Epidermal melanocyte (primary cell): ENCODE data around the gene CDKN1A.
"Not testable (repeated sequence)": the region's sequence is repeated elsewhere in the genome, so short reads cannot be mapped to it uniquely, and the experiment has no call there.

Experiments
- DNase-seq: peaks from one replicate; pipeline ENCODE4 v3.0.0; 2011; ENCODE audit warnings: low spot score; ENCODE audit not compliant: insufficient read length

CDKN1A gene

DNA sequence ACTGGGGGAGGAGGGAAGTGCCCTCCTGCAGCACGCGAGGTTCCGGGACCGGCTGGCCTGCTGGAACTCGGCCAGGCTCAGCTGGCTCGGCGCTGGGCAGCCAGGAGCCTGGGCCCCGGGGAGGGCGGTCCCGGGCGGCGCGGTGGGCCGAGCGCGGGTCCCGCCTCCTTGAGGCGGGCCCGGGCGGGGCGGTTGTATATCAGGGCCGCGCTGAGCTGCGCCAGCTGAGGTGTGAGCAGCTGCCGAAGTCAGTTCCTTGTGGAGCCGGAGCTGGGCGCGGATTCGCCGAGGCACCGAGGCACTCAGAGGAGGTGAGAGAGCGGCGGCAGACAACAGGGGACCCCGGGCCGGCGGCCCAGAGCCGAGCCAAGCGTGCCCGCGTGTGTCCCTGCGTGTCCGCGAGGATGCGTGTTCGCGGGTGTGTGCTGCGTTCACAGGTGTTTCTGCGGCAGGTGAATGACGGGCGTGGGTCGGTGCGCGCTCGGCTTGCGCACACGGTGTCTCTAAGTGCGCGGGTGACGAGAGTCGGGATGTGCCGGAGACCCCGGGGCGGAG lies at the start of gene CDKN1A:
TSS of gene CDKN1A (plus strand) at position 227 of the 555 bp plus-strand sequence. CDS start 5,388 bp downstream, outside the sequence.
- DNase-seq: peak; percentile 59

DNA sequence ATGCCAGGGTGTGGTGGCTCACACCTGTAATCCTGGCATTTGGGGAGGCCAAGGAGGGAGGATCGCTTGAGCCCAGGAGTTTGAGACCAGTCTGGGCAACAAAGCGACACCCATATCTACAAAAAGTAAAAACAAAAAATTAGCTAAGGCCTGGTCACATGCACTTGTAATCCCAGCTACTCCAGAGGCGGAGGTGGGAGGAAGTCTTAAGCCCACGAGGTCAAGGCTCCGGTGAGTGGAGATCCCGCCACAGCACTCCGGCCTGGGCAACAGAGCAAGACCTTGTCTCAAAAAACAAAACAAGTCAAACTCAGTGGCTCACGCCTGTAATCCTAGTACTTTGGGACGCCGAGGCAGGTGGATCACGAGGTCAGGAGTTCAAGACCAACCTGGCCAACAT lies 48.7 kb upstream of the CDKN1A start:
- no peak for DNase-seq

DNA sequence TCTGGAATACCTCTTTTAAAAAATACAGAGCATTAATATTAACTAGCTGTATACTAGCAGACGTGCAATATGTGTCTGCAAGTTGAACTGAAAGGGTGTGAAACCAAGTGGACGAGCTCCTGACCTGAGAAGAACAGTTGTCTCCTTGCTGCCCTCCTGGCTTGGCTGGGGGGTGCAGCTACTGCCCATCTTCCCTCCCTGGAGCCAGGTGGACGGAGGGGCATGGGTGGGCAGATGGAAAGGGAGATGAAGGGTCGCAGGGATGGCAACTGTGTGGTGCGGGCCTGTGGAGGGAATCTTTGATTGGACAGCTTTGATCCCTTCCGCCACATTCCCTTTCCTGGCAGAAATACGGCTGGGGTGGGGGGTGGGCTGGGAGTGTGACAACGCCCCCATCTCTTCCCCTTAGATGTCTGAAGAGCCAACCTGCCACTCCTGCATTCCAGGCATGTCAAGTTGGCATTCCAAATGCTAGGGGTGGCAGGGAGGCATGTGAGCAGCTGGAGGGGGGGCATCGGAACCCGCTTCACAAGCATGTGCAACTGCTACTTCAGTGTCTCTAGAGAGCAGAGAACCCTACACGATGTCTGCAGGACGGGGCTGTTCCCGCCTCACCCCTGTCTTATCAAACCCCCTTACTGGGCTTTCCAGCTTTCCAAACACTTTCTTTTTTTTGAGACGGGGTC lies 47.0 kb upstream of the CDKN1A start:
- DNase-seq: no peak

DNA sequence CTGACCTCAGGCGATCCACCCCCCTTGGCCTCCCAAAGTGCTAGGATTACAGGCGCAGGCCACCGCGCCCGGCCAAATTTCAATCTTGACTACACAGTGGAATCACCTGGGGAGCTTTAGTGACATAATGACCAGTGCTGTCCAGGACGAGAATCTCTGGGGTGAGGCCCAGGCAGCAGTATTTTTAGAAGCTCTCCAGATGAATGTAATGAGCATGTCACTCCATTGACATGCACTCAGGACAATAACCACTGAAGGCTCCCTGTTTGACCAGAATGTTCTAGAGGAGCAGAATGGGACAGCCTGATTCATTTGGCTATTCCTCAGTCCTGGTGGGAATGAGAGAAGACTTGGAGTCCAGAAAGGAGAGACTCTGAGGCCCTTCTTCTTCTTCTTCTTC lies 45.1 kb upstream of the CDKN1A start:
- DNase-seq: no peak

DNA sequence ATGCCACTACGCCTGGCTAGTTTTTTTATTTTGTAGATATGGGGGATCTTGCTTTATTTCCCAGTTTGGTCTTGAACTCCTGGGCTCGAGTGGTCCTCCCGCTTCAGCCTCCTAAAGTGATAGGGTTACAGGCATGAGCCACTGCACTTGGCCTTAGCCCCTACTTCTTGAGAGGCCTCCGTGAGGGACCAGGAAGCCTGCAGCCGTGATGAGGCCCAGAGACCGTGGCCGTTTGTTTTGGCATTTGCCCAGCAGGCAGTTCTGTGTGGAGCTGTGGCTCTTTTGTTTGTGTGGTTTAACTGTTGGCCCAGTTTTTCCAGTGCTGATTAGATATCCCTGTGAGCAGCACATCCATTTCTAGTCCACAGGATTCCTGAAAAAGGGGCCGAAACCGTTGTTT lies 44.6 kb upstream of the CDKN1A start:
- DNase-seq: no peak

DNA sequence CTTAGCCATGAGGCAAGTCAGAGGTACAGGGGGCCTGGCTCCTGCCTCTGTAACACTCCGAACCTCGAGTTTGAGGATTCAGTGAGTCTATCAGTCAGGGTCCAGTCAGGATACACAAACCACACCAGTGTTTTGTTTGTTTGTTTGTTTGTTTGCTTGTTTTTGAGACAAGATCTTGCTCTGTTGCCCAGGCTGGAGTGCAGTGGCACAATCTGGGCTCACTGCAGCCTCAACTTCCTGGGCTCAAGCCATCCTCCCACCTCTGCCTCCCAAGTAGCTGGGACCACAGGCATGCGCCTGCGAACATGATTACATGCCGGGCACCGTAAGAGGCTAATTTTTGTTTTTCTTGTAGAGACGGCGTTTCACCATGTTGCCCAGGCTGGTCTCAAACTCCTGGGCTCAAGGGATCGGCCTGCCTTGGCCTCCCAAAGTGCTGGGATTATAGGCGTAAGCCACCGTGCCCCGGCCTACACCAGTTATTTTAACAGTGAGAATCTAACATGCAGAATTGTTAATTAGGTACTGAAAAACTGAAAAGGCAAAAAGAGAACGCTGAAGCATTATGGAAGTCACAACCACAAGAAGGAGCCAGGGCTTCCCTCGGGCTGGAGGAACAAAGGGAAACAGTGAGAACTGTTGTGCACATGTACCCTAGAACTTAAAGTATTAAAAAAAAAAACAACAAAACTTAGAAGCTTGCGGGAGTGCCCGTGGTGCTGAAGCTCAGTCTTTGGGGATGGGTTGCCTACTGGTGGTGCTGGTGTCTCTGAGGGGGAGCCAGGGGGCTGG lies 44.0 kb upstream of the CDKN1A start:
- no peak for DNase-seq

DNA sequence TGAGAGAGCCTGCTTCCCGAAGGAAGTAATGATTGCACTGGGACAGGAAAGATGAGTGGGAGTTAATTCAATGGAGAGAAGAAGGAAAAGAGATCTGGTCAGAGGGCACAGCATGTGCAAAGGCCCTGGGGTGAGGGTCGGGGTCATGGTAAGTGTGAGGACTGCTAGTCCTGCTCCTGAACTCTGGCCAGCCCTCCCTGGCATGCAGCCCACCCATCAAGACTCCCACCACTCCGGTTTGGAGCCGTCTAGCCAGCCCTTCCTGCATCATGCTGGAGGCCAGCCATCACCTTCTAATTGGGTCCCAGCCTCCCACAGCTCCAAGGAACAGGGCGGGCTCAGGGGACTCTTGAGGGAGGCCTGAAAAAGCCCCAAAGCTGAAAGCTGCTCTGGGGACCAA lies 42.2 kb upstream of the CDKN1A start:
- no peak for DNase-seq

DNA sequence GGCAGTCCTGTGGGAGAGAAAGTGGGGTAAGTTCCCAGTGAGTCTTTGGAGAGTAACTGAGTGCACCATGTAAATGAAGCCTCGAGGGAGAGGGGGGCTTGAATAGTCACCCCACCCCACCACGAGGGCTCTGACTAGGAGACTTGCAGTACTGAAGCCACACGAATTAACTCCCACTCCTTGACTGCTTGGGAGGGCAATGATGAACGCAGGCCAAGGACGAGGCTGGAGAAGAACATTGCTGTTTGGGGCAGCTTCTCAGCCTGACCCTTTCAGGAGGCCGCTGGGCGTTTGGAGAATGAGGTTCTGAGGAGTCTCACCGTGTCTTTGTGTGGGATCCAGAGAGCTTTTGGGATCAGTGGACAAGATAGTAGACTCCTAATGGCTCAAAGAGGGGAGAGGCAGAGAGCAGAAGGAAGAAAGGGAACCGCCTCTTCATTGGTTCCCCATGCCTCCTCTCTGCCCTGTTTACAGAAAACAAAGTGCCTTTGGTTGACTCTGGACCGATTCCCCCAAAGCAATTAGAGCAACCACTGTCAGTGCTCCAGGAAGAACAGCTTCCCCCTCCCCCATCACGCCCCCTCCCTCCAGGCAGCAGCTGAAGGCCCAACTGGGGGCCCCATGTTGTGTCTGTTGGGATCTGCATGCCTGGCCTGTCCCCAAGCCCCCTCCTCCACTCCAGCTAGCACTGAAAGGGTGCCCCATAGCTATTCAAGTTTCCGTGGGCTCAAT lies 41.7 kb upstream of the CDKN1A start:
- no peak for DNase-seq

DNA sequence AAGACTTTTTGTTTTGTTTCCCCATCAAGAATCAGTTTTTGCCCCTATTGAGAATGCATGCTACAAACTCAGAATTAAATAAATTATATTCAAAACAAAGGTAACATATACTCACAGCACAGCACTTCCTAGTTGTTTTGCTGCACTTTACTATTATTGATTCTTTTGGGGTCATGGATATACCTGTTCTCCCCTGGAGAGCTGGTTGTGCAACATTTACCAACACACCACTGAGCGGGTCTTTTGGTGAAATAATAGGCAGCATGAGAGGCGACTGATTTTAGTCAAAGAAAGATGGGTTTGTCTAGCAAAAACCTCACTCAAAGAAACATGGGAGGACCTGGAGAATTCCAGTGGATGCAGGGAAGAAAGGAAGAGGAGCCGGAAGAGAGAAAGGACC lies 39.9 kb upstream of the CDKN1A start:
- no peak for DNase-seq

DNA sequence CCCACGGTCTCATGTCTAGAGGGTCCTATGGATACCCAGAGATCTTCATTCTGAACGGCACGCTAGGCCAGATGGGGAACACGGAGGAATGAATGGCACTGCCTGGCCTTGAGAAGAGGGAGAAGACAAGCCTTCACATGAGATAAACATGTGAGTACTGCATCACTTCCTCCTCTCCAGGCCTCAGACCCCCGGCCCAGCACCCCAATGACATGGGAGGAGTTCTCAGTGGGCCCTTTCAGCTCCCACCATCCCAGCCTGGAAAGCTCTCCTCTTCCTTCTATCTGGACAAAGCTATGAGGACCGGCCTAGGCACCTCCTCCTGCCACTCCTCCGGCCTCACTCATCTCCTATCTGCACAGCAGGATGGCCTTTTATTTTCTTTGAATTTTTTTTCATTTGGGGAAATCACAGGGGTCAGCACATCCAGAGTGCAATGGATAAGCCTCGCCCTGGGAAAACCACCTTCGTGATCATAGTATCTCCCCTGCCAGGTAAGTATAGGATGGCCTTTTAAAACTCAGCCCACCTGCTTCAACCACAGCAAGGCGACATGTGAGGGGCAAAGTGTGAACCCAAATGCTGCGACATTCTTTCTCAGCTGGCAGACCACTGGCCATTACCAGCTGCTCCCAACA lies 39.2 kb upstream of the CDKN1A start:
- no peak for DNase-seq

DNA sequence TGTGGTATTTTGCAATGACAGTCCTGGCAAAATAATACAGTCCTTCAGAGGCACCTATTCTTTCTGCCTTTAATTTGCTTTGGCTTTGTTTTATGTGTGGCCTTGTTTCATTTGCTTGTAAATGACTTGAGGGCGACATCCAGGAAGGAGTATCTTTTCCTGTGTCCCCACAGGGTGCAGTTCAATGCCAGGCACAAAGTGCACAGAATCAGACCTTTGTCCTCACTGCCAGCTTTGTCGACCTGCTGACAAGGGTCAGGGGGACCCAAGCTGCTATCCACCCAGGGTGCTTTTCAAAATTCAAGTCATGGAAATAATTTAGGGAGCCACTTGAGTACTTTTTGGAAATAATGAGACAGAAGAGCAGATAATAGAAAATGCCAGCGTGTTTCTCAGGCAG lies 37.0 kb upstream of the CDKN1A start:
- no peak for DNase-seq

DNA sequence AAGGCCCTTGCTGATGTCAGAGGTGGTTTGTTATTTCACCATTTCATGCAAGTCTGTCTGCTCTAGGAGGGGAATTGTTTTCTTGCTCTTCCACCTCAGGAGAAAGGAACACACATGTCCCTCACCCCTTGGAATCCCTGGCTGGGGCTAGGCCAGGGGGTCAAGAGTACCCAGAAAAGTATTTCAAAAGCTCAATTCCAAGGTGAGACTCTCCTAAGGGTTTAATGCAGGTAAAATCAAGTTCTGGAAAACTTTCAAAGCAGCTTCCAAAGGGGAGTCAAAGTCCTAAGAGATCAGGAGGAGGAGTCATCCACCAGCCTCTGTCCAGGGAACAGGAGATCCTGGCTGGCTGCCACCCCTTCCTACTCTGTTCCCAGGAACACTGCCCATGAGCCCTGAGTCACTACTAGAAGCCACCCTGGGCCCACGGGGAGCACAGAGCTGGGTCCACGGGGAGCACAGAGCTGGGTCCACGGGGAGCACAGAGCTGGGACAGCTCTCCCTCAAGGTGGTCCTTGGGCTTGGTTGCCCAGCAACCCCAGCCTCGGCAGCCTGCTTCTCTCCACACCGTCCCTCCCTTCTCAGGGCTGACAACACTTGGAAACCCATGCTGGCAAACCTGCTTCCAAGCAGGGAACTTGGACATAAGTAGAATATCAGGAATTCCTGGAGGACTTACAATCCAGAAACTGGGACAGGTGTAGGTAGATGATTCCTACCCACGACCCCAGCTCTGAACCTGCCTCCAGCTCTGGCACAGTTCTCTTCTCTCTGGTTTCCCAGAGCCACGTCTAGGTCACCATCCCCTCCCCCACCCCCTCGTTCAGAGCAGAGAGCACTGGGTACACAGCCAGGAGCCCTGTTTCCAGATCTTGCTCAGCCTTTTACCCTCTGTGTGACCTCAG lies 35.3 kb upstream of the CDKN1A start:
- DNase-seq: peak; percentile 41

DNA sequence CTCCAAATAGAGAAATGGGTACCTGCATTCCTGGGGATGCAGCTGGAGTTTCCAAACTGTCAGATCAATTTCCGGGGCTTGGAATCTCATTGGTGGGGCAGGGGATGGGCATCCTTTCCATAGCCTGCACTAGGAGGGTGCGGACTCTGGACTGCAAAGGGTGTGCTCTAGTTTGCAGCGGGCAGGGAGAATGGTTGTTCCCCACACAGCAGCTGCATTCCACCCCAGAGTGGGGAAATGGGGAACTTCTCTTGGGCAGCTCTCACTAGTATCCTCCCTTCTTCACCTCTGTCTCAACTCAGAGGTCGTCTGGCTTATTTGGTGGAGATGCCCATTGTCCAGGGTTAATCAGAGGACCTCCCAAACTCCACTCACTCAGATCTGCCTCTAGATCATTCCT lies 34.5 kb upstream of the CDKN1A start:
- no peak for DNase-seq

DNA sequence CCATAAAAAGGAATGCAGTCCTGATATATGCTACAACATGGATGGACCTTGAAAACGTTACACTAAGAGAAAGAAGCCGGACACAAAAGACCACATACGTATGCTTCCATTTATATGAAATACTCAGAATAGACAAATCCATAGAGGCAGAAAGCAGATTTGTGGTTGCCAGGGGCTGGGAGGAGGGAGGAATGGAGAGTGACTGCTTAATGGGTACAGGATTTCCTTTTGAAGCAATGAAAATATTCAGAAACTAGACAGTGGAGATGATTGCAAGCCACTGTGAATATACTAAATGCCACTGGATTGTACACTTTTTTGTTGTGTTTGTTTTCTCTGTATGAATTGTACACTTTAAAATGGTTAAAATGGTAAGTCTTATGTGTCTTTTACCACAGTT lies 29.4 kb upstream of the CDKN1A start:
- DNase-seq: no peak

DNA sequence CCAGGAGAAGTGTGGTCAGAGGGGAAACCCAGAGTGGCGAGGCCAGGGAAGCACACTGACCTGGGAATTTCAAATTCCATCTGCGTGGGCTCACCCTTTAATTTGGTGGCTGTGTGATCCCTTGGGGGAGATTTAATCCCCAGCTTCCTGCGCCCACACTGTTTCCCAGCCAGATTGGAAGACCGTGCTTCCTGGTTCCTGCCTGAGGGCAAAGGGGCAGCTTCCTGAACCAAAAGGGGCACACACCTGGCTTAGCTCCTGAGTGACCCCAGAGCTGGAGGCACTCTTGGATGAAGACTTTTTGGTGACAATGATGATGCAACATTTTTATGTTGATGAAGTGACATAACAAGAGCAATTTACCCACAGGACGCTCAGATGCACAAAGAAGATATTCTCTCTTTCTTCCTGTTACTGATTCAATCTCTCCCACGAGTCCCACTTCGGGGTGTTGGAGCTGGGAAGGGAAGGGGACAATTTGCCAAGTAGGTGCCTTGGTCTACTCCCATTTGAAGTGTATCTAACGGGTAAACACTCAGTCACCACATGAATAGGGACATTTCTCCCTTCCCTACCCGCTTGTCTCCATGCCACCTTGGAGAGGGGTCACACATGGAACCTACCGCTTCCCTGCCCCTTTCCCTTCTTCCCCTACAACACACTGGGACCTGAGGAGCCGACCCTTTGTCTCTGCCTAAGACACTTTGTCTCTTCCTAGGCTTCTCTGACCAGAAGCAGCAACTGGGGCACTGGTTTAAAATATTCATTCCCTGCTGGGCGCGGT lies 28.6 kb upstream of the CDKN1A start:
- DNase-seq: no peak

DNA sequence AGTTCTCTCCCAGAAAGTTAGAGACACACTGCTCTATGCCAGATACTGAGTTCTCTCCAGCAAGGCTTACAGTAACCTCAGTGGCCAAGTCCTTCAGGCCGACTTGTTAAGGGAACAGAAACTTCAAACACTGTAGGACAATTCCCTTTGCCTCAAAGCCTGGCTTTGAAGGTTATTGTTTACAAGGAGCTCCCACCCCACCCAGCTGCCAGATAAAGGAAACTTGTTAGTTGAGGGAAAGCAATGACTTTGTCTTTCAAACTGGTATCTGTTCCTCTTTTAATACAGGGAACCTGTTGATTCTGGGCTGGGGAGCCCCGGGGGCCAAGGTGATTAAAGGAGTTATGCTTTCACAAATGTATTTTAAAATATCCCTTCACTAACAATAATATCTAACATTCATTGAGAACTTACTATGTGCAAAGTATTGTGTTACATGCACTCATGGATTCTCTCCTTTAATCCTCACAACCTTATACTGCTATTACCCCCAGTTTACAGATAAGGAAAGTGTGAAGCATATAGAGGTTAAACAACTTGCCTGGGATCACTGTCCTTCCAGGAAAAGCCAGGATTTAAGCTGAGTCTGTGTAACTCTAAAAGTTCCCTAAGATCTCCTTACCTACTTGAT lies 27.6 kb upstream of the CDKN1A start:
- DNase-seq: no peak

DNA sequence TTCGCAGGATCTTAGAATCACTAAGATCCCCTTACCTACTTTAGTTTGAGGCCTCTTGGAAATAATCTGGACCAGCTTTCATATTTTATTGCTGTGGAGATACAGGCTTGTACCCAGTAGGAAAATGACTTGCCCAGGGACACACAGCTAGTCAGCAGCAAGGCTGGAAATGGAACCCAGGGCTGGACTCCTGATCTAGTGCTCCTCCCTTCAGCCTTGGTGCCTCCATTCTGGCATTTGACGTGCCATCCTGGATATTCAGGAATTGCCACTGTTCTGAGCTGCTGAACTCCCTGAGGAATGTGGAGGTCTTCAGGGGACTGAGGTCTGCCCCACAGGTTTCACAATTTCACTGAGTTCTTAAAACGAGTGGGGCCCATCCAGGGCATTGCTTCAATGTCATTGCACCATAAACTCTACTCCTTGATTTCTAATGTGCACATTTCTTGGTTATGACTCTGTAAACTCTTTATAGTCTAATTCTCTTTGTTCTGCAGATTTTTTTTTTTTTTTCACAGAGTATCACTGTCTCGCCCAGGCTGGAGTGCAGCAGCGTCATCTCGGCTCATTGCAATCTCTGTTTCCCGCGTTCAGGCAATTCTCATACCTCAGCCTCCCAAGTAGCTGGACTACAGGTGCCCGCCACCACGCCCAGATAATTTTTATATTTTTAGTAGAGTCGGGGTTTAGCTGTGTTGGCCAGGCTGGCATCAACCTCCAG lies 26.7 kb upstream of the CDKN1A start:
- no peak for DNase-seq

DNA sequence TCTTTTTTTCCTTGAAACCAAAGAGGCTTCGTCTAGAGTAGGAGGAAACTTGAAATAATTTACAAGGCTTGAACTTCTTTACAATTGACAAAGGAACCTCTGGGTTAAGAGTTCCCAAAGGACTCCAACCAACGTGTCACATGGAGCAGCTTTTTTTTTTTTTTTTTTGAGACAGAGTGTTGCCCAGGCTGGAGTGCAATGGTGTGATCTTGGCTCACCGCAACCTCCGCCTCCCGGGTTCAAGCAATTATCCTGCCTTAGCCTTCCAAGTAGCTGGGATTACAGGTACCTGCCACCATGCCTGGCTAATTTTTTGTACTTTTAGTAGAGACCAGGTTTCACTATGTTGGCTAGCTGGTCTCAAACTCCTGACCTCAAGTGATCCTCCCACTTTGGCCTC lies 24.0 kb upstream of the CDKN1A start:
- DNase-seq: not testable (repeated sequence)
